LNCaP clone FGC (cell line): ENCODE data around the gene ENO1.
A peak's percentile ranks its signal among the peaks of the same experiment; 100 is the strongest.

Source experiments
- DNase-seq: peaks from one replicate; pipeline ENCODE4 v3.0.0-alpha.2; 2011; ENCODE audit warnings: low read depth
- H3K4me3 ChIP-seq: 2 replicates; pipeline ENCODE4 v1.5.1; 2011; ENCODE audit warnings: mild to moderate bottlenecking, low read depth, low read length, control low read depth
- CTCF ChIP-seq: IDR thresholded peaks from 2 replicates; pipeline ENCODE4 v1.5.1; 2012; ENCODE audit warnings: mild to moderate bottlenecking; ENCODE audit not compliant: control insufficient read depth, insufficient read depth; ENCODE audit errors: extremely low read depth

Gene ENO1

GRCh38 chr1:8879922-8880676 is 1.6 kb upstream of the ENO1 start:
- TF ChIP-seq CTCF = no peak
- DNase-seq = peak; percentile 73
- H3K4me3 ChIP-seq = peak overlapping the region; percentile 95

- peak overlapping the region; percentile 95 for H3K4me3 ChIP-seq
- DNase-seq = no peak
- TF ChIP-seq CTCF = no peak
These were observed 1.0 kb upstream of the ENO1 start for GRCh38 chr1:8879464-8879921.

- H3K4me3 ChIP-seq = peak overlapping the region; percentile 95
- peak; percentile 89 for DNase-seq
- TF ChIP-seq CTCF = 0 out of 2 replicates have a peak, but pooled peaks have one; percentile 10
These were observed 395 bp upstream of the ENO1 start for GRCh38 chr1:8878698-8879463.

GRCh38 chr1:8876087-8876486 is 2.4 kb downstream of the ENO1 start:
- no peak for TF ChIP-seq CTCF
- peak overlapping the region; percentile 95 for H3K4me3 ChIP-seq
- no peak for DNase-seq

- H3K4me3 ChIP-seq = peak overlapping the region; percentile 95
- no peak for DNase-seq
- no peak for TF ChIP-seq CTCF
These were observed 3.1 kb downstream of the ENO1 start for GRCh38 chr1:8875216-8875861.

- H3K4me3 ChIP-seq = peak overlapping the region; percentile 95
- no peak for DNase-seq
- TF ChIP-seq CTCF = no peak
These were observed 4.0 kb downstream of the ENO1 start for GRCh38 chr1:8874230-8875201.
